SK-MEL-5 (cell line): Measurements from ENCODE around the gene ME1. TPM values are rescaled to one million over a fixed set of nuclear protein-coding genes. Genes with fewer than 3 reads are reported as not detected.

Experiments
- DNase-seq: peaks from one replicate; pipeline ENCODE4 v3.0.0-alpha.2; 2016; ENCODE audit warnings: low read depth, low spot score
- in situ Hi-C: cut with HindIII; loops from 2 replicates; pipeline ENCODE4 v1.10.0; 2016; ENCODE audit warnings: low sequenced_read_pairs, high pct_unique_total_duplicates, low pct_unique_long_range_greater_than_20kb
- total RNA-seq: library from RNA; depleted of rRNA; stranded (reverse); fragments of >200 nt; shearing (Covaris generic); gene quantifications from 2 replicates; pipeline ENCODE4 v1.2.3, GENCODE V29; 2014

The ME1 gene
- total RNA-seq, 1 experiment from 2014 or later: 9.4 TPM

DNA sequence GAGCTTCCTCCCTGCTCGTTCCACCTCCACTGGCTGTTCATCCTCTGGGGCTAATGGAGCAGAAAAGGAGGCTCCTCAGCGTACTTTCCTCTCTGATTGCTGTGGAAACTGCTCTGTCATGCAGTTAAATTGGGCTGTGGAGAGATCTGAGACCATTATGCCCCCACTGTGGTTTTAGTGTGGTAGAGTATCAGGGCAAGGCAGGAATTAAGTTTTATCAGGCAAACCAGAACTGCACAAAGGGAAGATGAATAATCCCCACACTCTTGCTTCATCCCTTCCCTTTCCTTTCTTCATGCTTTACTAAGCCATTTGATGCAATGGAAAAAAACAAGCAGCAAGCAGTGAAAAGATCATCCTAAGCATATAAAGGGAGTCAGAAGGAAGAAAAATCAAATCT is 11.9 kb upstream of the ME1 start:
- in situ Hi-C loops: no loop called here
- no peak for DNase-seq

DNA sequence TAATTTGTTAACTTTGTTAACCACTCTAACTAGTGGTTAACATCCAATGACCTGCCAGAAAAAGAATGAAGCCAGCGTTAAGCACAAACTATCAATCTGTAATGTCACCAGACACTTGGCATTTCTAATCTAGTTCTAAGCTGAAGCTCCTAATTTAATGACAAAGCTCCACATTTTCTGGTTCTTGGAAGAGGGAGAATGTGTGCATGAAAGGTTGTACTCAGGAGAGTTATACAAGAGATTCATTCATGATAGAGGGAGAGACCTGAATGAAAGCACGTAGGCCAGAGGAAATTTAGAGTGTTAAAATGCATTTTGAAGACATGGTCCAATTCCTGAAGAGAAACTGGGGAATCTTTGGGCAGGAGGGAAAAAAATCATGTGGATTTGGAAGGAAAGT is 8.3 kb upstream of the ME1 start:
- peak; percentile 76 for DNase-seq
- in situ Hi-C loops: no loop called here

GRCh38 chr6:83436674-83437073 is 5.8 kb upstream of the ME1 start:
- DNase-seq: no peak
- in situ Hi-C loops: no loop called here

DNA sequence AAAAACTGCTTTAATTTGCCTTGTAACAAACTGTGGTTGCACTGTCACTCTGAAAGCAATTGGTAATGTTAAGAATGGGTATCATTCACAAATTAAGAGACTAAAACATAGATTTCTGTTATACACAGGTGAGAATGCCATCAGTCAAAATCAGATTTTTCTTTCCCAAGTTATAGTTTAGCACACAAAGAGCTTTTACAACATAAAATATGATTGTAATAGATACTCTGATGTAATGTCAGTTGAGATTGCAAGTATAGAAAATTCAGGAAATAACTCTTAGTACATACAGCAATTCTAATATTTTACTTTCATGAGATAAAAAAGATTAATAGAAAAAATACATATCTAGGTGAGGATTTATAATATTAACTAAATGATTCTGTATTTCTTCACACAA is 2.3 kb upstream of the ME1 start:
- no peak for DNase-seq
- in situ Hi-C loops: no loop called here

DNA sequence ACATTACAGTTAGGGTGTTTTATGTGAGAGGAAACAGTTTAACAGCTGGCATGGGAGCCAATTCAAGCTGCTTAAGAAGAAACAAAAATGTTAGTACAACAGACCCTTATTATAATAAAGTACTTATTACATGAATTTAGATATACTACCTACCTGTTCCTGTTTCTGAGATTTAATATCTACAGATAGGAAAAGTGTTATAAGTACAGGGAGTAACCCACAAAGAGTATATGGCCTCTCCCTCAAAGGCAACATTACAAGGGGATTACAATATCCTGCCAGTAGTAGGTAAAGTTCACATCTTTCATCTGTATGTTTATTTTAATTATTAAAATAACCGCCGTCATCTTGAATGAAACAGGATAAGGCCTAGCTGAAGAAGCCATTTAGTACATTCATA is 1.8 kb upstream of the ME1 start:
- in situ Hi-C loops: no loop called here
- no peak for DNase-seq

DNA sequence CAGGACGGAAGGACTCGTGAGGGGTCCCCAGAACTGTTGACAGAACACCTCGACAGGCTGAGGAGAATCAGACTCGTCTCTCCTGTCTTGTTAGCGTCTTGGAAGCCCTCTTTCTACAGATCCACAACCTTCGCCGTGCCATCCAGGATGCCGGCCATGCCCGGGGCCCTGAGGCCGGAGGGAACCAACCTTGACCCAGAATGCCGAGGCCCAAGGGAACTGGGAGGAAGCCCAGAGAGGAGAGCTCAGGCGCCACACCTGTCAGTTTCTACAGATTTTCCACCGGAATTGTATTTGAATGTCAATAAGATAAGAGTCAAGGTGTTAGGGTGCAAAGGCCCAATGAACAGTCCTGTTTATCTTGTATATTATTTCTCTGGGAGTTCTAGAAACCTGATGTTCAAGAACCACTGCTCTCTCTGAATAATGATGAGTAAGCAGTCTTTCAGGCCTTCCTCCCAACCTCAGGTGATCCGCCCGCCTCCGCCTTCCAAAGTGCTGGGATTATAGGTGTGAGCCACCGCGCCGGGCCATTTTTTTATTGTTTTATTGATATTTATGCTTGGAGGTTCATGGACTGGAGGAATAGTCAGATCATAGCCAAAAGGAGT is 799 bp upstream of the ME1 start:
- in situ Hi-C loops: no loop called here

DNA sequence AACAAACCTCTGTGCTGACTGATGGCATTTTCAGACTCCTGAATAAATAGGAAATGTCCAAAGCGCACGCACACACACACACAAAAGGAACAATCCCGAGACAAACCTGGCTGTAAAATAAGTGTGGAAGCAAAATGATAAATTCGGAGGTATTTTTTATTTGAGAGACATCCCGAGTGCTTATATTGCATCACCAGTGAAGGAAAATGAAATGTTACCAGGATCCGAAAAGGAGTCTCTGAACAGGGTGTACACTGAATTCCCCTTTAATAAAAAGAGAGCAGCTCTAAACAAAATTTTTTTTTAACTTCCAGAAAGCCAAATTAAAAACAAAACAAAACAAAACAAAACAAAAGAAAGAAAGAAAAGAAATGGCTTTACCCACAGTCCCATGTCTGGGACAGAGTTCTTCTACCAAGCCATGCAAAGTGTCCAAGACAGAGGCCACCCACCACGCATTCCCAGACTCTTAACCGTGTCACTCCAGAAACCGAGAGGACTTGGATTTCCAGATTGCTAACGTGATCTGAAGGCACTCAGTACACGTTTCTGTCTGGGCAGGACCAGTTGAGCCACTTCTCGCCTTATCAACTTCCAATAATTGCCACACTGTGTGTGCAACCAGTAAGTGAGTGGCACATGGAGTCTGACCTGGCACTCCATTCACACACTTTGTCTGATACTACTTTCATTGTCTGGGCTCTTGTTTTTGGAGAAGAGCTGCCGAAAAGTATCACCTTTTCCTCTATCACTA is 817 bp downstream of the ME1 start:
- in situ Hi-C loops: no loop called here
- peak; percentile 15 for DNase-seq

More for the DNA sequence above, 799 bp upstream of the ME1 start:
- DNase-seq: no peak

GRCh38 chr6:83429269-83429668 is 1.6 kb downstream of the ME1 start:
- in situ Hi-C loops: no loop called here
- DNase-seq: no peak

DNA sequence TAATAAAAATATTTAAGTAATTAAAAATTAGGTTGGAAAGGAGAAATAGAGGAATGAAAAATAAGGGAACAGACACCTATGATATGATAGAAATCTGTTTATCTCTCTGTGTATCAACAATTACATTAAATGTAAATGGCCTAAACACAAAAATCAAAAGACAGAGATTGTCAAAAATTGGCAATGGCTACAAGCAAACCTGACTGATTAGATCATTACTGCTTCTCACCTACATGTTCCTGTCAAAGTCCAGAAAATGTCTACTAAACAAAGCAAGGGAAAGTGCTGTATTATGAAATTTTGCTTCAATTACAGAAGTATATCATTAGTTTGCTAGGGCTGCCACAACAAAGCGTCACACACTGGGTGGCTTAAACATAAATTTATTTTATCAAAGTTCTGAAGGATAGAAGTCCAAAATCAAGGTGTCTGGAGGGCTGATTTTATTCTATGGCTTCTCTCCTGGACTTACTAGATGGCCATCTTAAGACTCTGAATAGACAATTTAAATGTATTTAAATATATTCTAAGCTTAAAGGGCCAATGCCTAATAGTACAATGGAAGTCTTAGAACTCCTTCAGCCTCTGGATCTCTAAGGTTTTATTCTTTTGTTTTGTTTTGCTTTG is 6.3 kb downstream of the ME1 start:
- in situ Hi-C loops: no loop called here
- no peak for DNase-seq

DNA sequence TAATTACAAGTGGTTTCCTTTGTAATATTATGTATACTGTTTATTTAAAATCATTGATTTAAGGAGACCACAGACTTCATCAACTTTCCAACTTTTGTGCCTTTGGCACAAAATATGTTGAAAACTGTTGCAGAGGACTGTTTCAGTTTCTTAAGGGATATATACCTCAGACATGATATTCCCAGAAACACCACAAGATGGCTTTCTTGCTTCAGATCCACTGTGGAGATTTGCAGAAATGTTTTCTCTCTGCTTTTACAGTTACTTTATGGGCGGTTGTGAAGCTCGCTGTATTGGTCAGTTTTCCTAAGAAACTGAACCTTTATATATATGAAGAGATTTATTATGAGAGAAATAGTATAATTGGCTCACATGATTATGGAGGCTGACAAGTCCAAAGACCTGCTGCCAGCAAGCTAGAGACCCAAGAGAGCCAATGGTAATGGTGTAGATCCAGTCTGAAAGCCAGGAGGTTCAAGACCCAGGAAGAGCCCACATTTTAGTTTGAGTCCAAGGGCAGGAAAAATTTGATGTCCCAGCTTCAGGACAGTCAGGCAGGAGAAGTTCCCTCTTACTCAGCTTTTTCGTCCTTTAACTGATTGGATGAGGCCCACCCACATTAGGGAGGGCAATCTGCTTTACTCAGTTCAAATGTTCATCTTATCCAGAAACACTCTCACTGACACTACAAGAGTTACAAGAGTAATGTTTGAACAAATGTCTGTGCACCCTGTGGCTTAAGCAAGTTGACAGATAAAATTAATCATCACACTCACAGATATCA is 12.8 kb downstream of the ME1 start:
- peak; percentile 66 for DNase-seq
- in situ Hi-C loops: no loop called here

GRCh38 chr6:83413068-83413467 is 17.8 kb downstream of the ME1 start:
- no peak for DNase-seq
- in situ Hi-C loops: no loop called here

- in situ Hi-C loops: no loop called here
These were observed 19.1 kb downstream of the ME1 start for GRCh38 chr6:83411731-83412130.

DNA sequence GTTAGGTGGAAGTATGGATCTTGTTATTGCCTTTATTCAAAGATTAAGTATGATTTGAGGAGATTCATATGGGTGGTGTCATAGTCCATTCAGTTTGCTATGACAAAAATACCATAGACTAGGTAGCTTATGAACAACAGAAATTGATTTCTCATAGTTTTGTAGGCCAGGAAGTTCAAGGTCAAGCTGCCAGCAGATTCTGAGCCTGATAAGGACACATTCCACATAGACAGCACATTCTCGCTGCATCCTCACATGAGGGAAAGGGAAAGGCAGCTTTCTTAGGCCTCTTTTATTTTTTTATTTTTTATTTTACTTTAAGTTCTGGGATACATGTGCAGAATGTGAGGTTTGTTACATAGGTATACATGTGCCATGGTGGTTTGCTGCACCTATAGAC is 27.7 kb downstream of the ME1 start:
- DNase-seq: no peak
- in situ Hi-C loops: no loop called here

More at GRCh38 chr6:83411731-83412130, 19.1 kb downstream of the ME1 start:
- no peak for DNase-seq

DNA sequence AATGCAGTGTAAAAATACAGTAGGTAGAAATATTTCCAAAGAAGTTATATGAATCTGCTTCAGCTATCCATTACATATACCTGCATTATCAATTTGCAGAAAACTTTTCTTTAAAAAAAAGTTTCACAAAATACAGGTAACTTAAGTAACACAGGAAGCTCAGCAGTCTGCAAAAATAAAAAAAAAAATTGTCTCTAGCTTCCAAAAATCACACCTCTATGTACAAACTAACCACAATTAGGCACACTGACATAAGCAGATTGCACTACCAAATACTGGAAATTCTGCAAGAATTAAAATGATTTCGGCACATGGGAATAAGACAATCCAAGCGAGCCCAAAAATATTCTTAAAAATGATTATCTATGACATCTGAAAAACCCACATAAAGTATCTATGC is 41.2 kb downstream of the ME1 start:
- in situ Hi-C loops: no loop called here
- no peak for DNase-seq

DNA sequence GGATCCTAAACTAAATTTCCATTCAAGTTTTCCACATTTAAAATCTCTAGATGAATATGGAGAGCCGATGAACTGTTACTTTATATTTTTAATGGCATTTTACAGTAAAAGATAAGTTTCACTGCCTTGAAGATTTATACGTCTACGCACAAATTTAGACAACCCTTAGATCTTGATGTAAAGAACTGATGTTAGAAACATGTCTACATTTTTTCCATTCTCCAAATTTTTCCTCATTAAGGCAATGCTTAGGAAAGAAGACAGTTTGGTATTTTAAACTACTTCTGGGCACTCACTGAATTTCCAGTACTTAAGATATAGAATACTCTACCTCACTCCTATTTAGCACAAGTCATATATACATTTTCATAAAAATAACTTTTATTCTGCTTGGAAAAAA is 45.4 kb downstream of the ME1 start:
- in situ Hi-C loops: no loop called here
- DNase-seq: no peak

DNA sequence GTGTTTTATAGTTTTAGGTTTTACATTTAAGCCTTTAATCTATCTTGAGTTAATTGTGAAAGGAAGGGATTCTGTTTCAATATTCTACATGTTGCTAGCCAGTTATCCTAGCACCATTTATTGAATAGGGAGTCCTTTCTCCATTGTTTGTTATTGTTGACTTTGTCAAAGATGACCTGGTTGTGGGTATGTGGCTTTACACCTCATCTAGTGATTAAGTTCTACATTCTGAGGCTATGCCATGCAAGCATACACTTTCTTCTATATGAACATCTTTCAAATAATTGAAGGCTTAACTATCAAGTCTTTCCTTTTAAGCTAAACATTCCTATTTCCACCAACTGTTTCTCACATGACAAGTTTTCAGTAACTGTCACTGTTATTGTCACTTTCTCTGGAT is 46.1 kb downstream of the ME1 start:
- in situ Hi-C loops: no loop called here
- DNase-seq: no peak

GRCh38 chr6:83381949-83382348 is 48.9 kb downstream of the ME1 start:
- no peak for DNase-seq
- in situ Hi-C loops: no loop called here

DNA sequence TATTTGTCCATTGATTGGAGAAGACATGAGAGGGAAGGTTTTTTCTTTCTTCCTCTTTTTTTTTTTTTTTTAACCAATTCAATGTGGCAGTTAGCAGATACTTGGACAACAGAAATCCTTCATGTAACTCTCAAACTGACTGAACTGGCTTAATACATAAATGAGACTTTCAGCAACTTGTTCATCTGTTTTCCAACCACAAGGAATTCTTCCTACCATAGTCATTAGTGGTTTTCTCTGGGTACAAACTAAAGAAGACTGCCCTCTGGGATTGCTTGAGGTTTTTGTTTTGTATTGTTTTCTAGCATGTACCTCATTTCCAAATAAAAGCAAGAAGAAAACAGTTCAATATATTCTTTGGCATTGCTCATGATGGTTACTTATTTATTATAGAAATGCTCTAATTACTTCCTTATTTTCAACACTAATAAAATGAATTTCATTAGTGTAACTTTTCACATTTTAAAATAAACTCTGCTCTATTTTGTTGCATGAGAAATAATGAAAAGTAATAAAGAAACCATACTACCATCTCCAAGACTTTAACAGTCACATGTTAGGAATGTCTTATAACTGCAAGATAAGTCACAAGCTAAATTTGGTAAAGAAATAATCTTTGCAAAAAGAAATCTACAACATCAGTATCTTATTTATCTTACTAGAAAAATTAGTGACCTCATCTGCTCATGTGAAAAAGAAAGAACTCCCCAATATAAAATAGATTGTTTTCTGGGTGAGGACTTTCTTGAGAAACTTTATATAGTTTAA is 52.0 kb downstream of the ME1 start:
- no peak for DNase-seq
- in situ Hi-C loops: no loop called here
